ENCODE results near the gene ZGPAT.
A peak's percentile ranks its signal among the peaks of the same experiment; 100 is the strongest.

Gene ZGPAT

DNA sequence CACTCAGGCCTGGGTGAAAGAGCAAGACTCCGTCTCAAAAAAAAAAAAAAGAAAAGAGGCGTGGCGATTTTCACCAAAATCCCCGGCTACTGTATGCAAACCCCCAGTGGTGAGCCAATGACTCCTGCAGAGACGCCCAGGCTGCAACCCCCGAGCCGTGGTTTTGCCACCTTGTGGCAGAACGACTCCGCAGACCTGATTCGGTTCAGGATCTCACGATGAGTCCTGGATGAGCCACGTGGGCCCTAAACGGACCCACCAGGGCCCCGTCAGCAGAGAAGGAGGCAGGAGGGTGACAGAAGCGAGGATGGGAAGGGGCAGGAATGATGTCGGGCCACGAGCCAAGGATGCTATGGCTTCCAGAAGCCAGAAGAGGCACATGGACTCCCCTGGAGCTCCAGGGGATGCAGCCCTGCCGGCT, 74.2 kb downstream of the ZGPAT start:
- no peaks in the 10 kb centered on the region for H3K9me3 ChIP-seq (ENCODE audit: control insufficient read depth, insufficient read depth, low read length)
- H3K9me2 ChIP-seq (replicated peaks; ENCODE audit: control insufficient read depth, low read length) = no peaks in the 10 kb centered on the region
- H3F3A ChIP-seq (ENCODE audit: control insufficient read depth, insufficient read depth) = no peaks in the 10 kb centered on the region
- H3K79me2 ChIP-seq (ENCODE audit: control insufficient read depth, low read length) = no peaks in the 10 kb centered on the region
- H3K4me3 ChIP-seq (ENCODE audit: low read length) = no peak overlapping the region
- no peaks in the 10 kb centered on the region for H3K27me3 ChIP-seq (ENCODE audit: control insufficient read depth, low read length)
- H3K36me3 ChIP-seq (ENCODE audit: control insufficient read depth, low read length) = no peaks in the 10 kb centered on the region
- TF ChIP-seq CTCF (IDR thresholded peaks at IDR 0.05; ENCODE audit: low read depth, low read length, poor library complexity, severe bottlenecking) (peak; percentile 29), EZH2phosphoT487 (IDR thresholded peaks at IDR 0.05; ENCODE audit: borderline replicate concordance, low read length) (no peak)
- peaks cover 8% of the 10 kb centered on the region for H3K4me1 ChIP-seq (ENCODE audit: control insufficient read depth, low read length)
- no peaks in the 10 kb centered on the region for H4K20me1 ChIP-seq (ENCODE audit: control insufficient read depth, insufficient read depth, low read depth, low read length)
- no peak overlapping the region for H3K27ac ChIP-seq (ENCODE audit: low read depth, low read length)
- H3K4me2 ChIP-seq (ENCODE audit: low read length) = no peak overlapping the region

DNA sequence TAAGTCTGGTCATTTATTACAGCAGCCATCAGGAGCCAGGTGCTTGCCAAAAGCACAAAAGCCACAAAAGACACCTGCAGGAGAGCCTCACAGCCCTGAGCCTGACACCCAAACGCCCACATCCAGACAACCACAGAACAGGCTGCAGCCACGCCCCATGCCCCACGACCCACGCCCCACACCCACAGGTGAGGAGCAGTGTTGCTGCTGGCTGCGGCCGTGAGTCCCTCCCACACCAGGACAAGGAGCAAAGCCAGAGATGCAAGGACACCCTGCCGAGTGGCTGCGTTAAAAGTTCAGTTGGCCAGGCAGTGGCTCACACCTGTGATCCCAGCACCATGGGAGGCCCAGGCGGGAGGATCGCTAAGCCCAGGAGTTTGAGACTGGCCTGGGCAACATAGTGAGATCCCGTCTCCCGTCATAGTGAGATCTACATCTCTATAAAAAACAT, 74.7 kb downstream of the ZGPAT start:
- Histone ChIP-seq H3K4me1 (ENCODE audit: control insufficient read depth, low read length) (peaks cover 8% of the 10 kb centered on the region), H3F3A (ENCODE audit: control insufficient read depth, insufficient read depth) (no peaks in the 10 kb centered on the region), H3K27me3 (ENCODE audit: control insufficient read depth, low read length) (no peaks in the 10 kb centered on the region), H3K79me2 (ENCODE audit: control insufficient read depth, low read length) (no peaks in the 10 kb centered on the region), H3K27ac (ENCODE audit: low read depth, low read length) (no peak overlapping the region), H3K4me2 (ENCODE audit: low read length) (no peak overlapping the region), H3K36me3 (ENCODE audit: control insufficient read depth, low read length) (no peaks in the 10 kb centered on the region), H3K9me3 (ENCODE audit: control insufficient read depth, insufficient read depth, low read length) (no peaks in the 10 kb centered on the region), H3K4me3 (ENCODE audit: low read length) (no peak overlapping the region), H3K9me2 (replicated peaks; ENCODE audit: control insufficient read depth, low read length) (no peaks in the 10 kb centered on the region), H4K20me1 (ENCODE audit: control insufficient read depth, insufficient read depth, low read depth, low read length) (no peaks in the 10 kb centered on the region)
- TF ChIP-seq EZH2phosphoT487 (IDR thresholded peaks at IDR 0.05; ENCODE audit: borderline replicate concordance, low read length) (no peak), CTCF (IDR thresholded peaks at IDR 0.05; ENCODE audit: low read depth, low read length, poor library complexity, severe bottlenecking) (no peak)

GRCh38 chr20:63783970-63784369, 76.1 kb downstream of the ZGPAT start:
- H3K4me2 ChIP-seq (ENCODE audit: low read length) = no peak overlapping the region

DNA sequence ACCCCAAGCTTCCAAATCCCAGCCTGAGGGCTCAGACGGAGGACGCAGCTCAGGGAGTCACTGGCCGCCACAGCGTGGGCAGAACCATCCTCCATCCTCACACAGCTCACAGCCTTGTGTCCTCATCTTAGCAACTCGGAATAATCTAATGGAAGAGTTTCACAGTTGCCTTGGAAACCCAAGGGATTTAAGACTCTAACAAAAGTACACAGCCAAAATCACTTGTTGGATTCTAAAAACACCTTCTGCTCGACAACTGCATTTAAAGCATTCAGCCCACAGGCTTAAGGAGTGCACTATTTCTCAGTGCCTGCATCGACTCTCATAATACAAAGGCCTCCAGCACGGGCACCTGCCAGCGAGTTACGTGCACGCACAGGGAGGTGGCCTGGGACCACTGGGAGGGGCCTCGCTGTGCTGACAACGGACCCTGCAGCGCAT, 77.9 kb downstream of the ZGPAT start:
- H3K27ac ChIP-seq (ENCODE audit: low read depth, low read length) = no peak overlapping the region
- H3K79me2 ChIP-seq (ENCODE audit: control insufficient read depth, low read length) = no peaks in the 10 kb centered on the region
- H3K4me3 ChIP-seq (ENCODE audit: low read length) = no peak overlapping the region
- H3F3A ChIP-seq (ENCODE audit: control insufficient read depth, insufficient read depth) = no peaks in the 10 kb centered on the region
- peaks cover 8% of the 10 kb centered on the region for H3K4me1 ChIP-seq (ENCODE audit: control insufficient read depth, low read length)
- no peaks in the 10 kb centered on the region for H3K9me2 ChIP-seq (replicated peaks; ENCODE audit: control insufficient read depth, low read length)
- H3K9me3 ChIP-seq (ENCODE audit: control insufficient read depth, insufficient read depth, low read length) = no peaks in the 10 kb centered on the region
- no peaks in the 10 kb centered on the region for H3K27me3 ChIP-seq (ENCODE audit: control insufficient read depth, low read length)
- no peak for TF ChIP-seq EZH2phosphoT487 (IDR thresholded peaks at IDR 0.05; ENCODE audit: borderline replicate concordance, low read length)
- TF ChIP-seq CTCF (IDR thresholded peaks at IDR 0.05; ENCODE audit: low read depth, low read length, poor library complexity, severe bottlenecking) = no peak
- H3K4me2 ChIP-seq (ENCODE audit: low read length) = no peak overlapping the region
- no peaks in the 10 kb centered on the region for H4K20me1 ChIP-seq (ENCODE audit: control insufficient read depth, insufficient read depth, low read depth, low read length)
- no peaks in the 10 kb centered on the region for H3K36me3 ChIP-seq (ENCODE audit: control insufficient read depth, low read length)

More at GRCh38 chr20:63783970-63784369, 76.1 kb downstream of the ZGPAT start:
- Histone ChIP-seq H3K27ac (ENCODE audit: low read depth, low read length) (no peak overlapping the region), H3K4me1 (ENCODE audit: control insufficient read depth, low read length) (peaks cover 8% of the 10 kb centered on the region), H3K4me3 (ENCODE audit: low read length) (no peak overlapping the region), H4K20me1 (ENCODE audit: control insufficient read depth, insufficient read depth, low read depth, low read length) (no peaks in the 10 kb centered on the region), H3K27me3 (ENCODE audit: control insufficient read depth, low read length) (no peaks in the 10 kb centered on the region), H3K9me2 (replicated peaks; ENCODE audit: control insufficient read depth, low read length) (no peaks in the 10 kb centered on the region), H3K36me3 (ENCODE audit: control insufficient read depth, low read length) (no peaks in the 10 kb centered on the region), H3F3A (ENCODE audit: control insufficient read depth, insufficient read depth) (no peaks in the 10 kb centered on the region), H3K9me3 (ENCODE audit: control insufficient read depth, insufficient read depth, low read length) (no peaks in the 10 kb centered on the region), H3K79me2 (ENCODE audit: control insufficient read depth, low read length) (no peaks in the 10 kb centered on the region)
- no peak for TF ChIP-seq EZH2phosphoT487 (IDR thresholded peaks at IDR 0.05; ENCODE audit: borderline replicate concordance, low read length)

Measured in DOHH2 (cell line).